DND-41 (cell line): ENCODE measurements around the gene PROM2.

ENCODE experiments used
- ATAC-seq: fragments of 200-7000 bp; cut with Tn5 transposase; 3 replicates; pipeline ENCODE4 v1.9.1; 2021; ENCODE audit warnings: low read depth; ENCODE audit not compliant: insufficient read depth
- DNase-seq: peaks from one replicate; pipeline ENCODE4 v3.0.0-alpha.2; 2020
- H2AFZ ChIP-seq: 2 replicates; pipeline ENCODE4 v1.6.0; 2012; ENCODE audit warnings: low read depth, low read length
- H3K27ac ChIP-seq: 2 replicates; pipeline ENCODE4 v1.5.1; 2012; ENCODE audit warnings: low read length, inconsistent platforms
- H3K27me3 ChIP-seq: fragments of 200-600 bp; sonication (generic); 2 replicates; pipeline ENCODE4 v1.6.0; 2012; ENCODE audit warnings: low read length, mild to moderate bottlenecking, inconsistent platforms; ENCODE audit not compliant: insufficient read depth, poor library complexity
- H3K36me3 ChIP-seq: 2 replicates; pipeline ENCODE4 v1.5.1; 2012; ENCODE audit warnings: low read length, inconsistent platforms; ENCODE audit not compliant: insufficient read depth
- H3K4me1 ChIP-seq: 2 replicates; pipeline ENCODE4 v1.5.1; 2012; ENCODE audit warnings: mild to moderate bottlenecking, low read length; ENCODE audit not compliant: insufficient read depth
- H3K4me2 ChIP-seq: 2 replicates; pipeline ENCODE4 v1.6.0; 2012; ENCODE audit warnings: mild to moderate bottlenecking, moderate library complexity, low read length, inconsistent platforms; ENCODE audit not compliant: insufficient read depth
- H3K4me3 ChIP-seq, 2 experiments: fragments of 200-600 bp in 1 of 2; shearing (Covaris generic) in 1 of 2; 2 replicates each; pipeline ENCODE4 v1.5.1; 2012 to 2016; ENCODE audit warnings: inconsistent platforms in 2 of 2, low read length in 2 of 2, mild to moderate bottlenecking in 2 of 2, low read depth in 1 of 2, moderate library complexity in 1 of 2
- H3K79me2 ChIP-seq: 2 replicates; pipeline ENCODE4 v1.6.0; 2012; ENCODE audit warnings: low read length, inconsistent platforms; ENCODE audit not compliant: insufficient read depth
- H3K9ac ChIP-seq: 2 replicates; pipeline ENCODE4 v1.6.0; 2012; ENCODE audit warnings: low read depth, mild to moderate bottlenecking, inconsistent platforms, low read length, moderate library complexity
- H3K9me3 ChIP-seq: 2 replicates; pipeline ENCODE4 v1.5.1; 2012; ENCODE audit warnings: low read length, moderate library complexity, mild to moderate bottlenecking, inconsistent platforms; ENCODE audit not compliant: insufficient read depth, severe bottlenecking
- H4K20me1 ChIP-seq: 2 replicates; pipeline ENCODE4 v1.6.0; 2012; ENCODE audit warnings: low read length; ENCODE audit not compliant: insufficient read depth
- CTCF ChIP-seq: IDR thresholded peaks from 2 replicates; pipeline ENCODE4 v1.5.1; 2012; ENCODE audit warnings: borderline replicate concordance, low read length, moderate library complexity, mild to moderate bottlenecking; ENCODE audit not compliant: poor library complexity, severe bottlenecking; ENCODE audit errors: extremely low read depth
- EZH2 ChIP-seq: IDR thresholded peaks from 3 replicates; pipeline ENCODE4 v1.6.1; 2012; ENCODE audit warnings: borderline replicate concordance, low read depth, mild to moderate bottlenecking, moderate library complexity, low read length, inconsistent platforms; ENCODE audit not compliant: severe bottlenecking

PROM2 gene

GRCh38 chr2:95232232-95232631 is 42.0 kb upstream of the PROM2 start:
- ATAC-seq, result no peak
- no peak overlapping the region for H3K27ac ChIP-seq
- no peaks in the 10 kb centered on the region for H3K4me1 ChIP-seq
- H3K4me2 ChIP-seq, result no peak overlapping the region
- no peaks in the 10 kb centered on the region for H3K27me3 ChIP-seq
- no peaks in the 10 kb centered on the region for H4K20me1 ChIP-seq
- H2AFZ ChIP-seq, result no peak overlapping the region
- no peaks in the 10 kb centered on the region for H3K79me2 ChIP-seq
- no peaks in the 10 kb centered on the region for H3K36me3 ChIP-seq
- TF ChIP-seq CTCF (no peak), EZH2 (no peak)
- no peak overlapping the region for H3K4me3 ChIP-seq
- no peak overlapping the region for H3K9ac ChIP-seq
- no peaks in the 10 kb centered on the region for H3K9me3 ChIP-seq
- DNase-seq, result no peak

GRCh38 chr2:95234286-95234785 is 39.9 kb upstream of the PROM2 start:
- no peak for TF ChIP-seq EZH2
- TF ChIP-seq CTCF, result no peak

GRCh38 chr2:95234816-95235215 is 39.4 kb upstream of the PROM2 start:
- H3K27me3 ChIP-seq, result no peaks in the 10 kb centered on the region
- H2AFZ ChIP-seq, result no peak overlapping the region
- H3K79me2 ChIP-seq, result no peaks in the 10 kb centered on the region
- no peak overlapping the region for H3K4me3 ChIP-seq
- no peak overlapping the region for H3K4me2 ChIP-seq
- H3K4me1 ChIP-seq, result no peaks in the 10 kb centered on the region
- TF ChIP-seq EZH2 (no peak), CTCF (no peak)
- H3K9ac ChIP-seq, result no peak overlapping the region
- ATAC-seq, result no peak
- no peaks in the 10 kb centered on the region for H4K20me1 ChIP-seq
- H3K9me3 ChIP-seq, result no peaks in the 10 kb centered on the region
- DNase-seq, result no peak
- H3K36me3 ChIP-seq, result no peaks in the 10 kb centered on the region
- no peak overlapping the region for H3K27ac ChIP-seq

More at GRCh38 chr2:95234286-95234785, 39.9 kb upstream of the PROM2 start:
- no peak for ATAC-seq
- no peaks in the 10 kb centered on the region for H3K9me3 ChIP-seq
- no peak for DNase-seq
- H3K9ac ChIP-seq, result no peak overlapping the region
- H3K4me2 ChIP-seq, result no peak overlapping the region
- no peaks in the 10 kb centered on the region for H3K36me3 ChIP-seq
- H3K4me1 ChIP-seq, result no peaks in the 10 kb centered on the region
- H2AFZ ChIP-seq, result no peak overlapping the region
- no peaks in the 10 kb centered on the region for H3K27me3 ChIP-seq
- H3K79me2 ChIP-seq, result no peaks in the 10 kb centered on the region
- no peak overlapping the region for H3K27ac ChIP-seq
- H4K20me1 ChIP-seq, result no peaks in the 10 kb centered on the region
- no peak overlapping the region for H3K4me3 ChIP-seq

- no peaks in the 10 kb centered on the region for H3K36me3 ChIP-seq
- no peak for DNase-seq
- no peak overlapping the region for H3K4me2 ChIP-seq
- H2AFZ ChIP-seq, result no peak overlapping the region
- no peaks in the 10 kb centered on the region for H4K20me1 ChIP-seq
- no peak overlapping the region for H3K4me3 ChIP-seq
- H3K9ac ChIP-seq, result no peak overlapping the region
- ATAC-seq, result no peak
- H3K27ac ChIP-seq, result no peak overlapping the region
- TF ChIP-seq EZH2 (no peak), CTCF (no peak)
- H3K4me1 ChIP-seq, result no peaks in the 10 kb centered on the region
- peaks cover 12% of the 10 kb centered on the region for H3K9me3 ChIP-seq
- no peaks in the 10 kb centered on the region for H3K27me3 ChIP-seq
- no peaks in the 10 kb centered on the region for H3K79me2 ChIP-seq
These were observed 36.1 kb upstream of the PROM2 start for GRCh38 chr2:95238131-95238530.
